PC-3 (cell line): ENCODE measurements around the gene ERBB2. TPM values are rescaled to one million over a fixed set of nuclear protein-coding genes. Genes with fewer than 3 reads are reported as not detected.

Source experiments
- ATAC-seq: fragments of 200-7000 bp; cut with Tn5 transposase; 2 replicates; pipeline ENCODE4 v1.9.1; 2020; ENCODE audit warnings: mild to moderate bottlenecking, moderate library complexity
- BruUV-seq: library from RNA; stranded (reverse); fragments of 400-500 nt; replicated peaks from 2 replicates; lab custom pipeline; 2021; lab: Mats Ljungman, UMichigan
- CTCF ChIA-PET: fragments of 300-600 bp; sonication (Branson Sonifier 250); formaldehyde crosslinking; loops from one replicate; lab custom pipeline; 2022; ENCODE audit warnings: antibody characterized with exemption; lab: Charles Lee
- POLR2A ChIA-PET: fragments of 300-600 bp; sonication (Branson Sonifier 250); formaldehyde crosslinking; loops from one replicate; lab custom pipeline; 2022; ENCODE audit warnings: antibody characterized with exemption; ENCODE audit not compliant: unreplicated experiment; lab: Charles Lee
- DNase-seq: peaks from one replicate; pipeline ENCODE4 v3.0.0-alpha.2; 2015
- H2AFZ ChIP-seq: fragments of 300-600 bp; sonication (generic); 2 replicates; pipeline ENCODE4 v1.6.0; 2016; ENCODE audit warnings: antibody characterized with exemption, low read length
- H3F3A ChIP-seq: fragments of 300-600 bp; sonication (generic); one replicate; pipeline ENCODE4 v1.6.0; 2017; ENCODE audit warnings: antibody characterized with exemption, low read length, control low read depth, mild to moderate bottlenecking; ENCODE audit not compliant: unreplicated experiment
- H3K27ac ChIP-seq: fragments of 300-600 bp; sonication (generic); 2 replicates; pipeline ENCODE4 v1.5.1; 2016; ENCODE audit warnings: mild to moderate bottlenecking, low read length
- H3K27me3 ChIP-seq: fragments of 300-600 bp; sonication (generic); 2 replicates; pipeline ENCODE4 v1.6.1; 2016; ENCODE audit warnings: low read length, mixed read lengths
- H3K36me3 ChIP-seq: fragments of 300-600 bp; sonication (generic); 2 replicates; pipeline ENCODE4 v1.6.1; 2016; ENCODE audit warnings: low read depth, mixed run types, low read length, mixed read lengths
- H3K4me1 ChIP-seq: fragments of 300-600 bp; sonication (generic); 2 replicates; pipeline ENCODE4 v1.5.1; 2016; ENCODE audit warnings: low read length; ENCODE audit not compliant: insufficient read depth
- H3K4me2 ChIP-seq: fragments of 300-600 bp; sonication (generic); 2 replicates; pipeline ENCODE4 v1.6.0; 2016; ENCODE audit warnings: low read length
- H3K4me3 ChIP-seq: fragments of 300-600 bp; sonication (generic); 2 replicates; pipeline ENCODE4 v1.5.1; 2016; ENCODE audit warnings: mild to moderate bottlenecking, low read length, mixed read lengths
- H3K79me2 ChIP-seq: fragments of 300-600 bp; sonication (generic); 2 replicates; pipeline ENCODE4 v1.6.1; 2017; ENCODE audit warnings: low read length, mixed read lengths
- H3K9ac ChIP-seq: fragments of 300-600 bp; sonication (generic); 2 replicates; pipeline ENCODE4 v1.6.0; 2016; ENCODE audit warnings: mild to moderate bottlenecking, low read length
- H3K9me2 ChIP-seq: fragments of 300-600 bp; sonication (generic); replicated peaks from 2 replicates; pipeline ENCODE4 v1.6.1; 2016; ENCODE audit warnings: mixed run types, low read length, mixed read lengths
- H3K9me3 ChIP-seq: fragments of 300-600 bp; sonication (generic); 2 replicates; pipeline ENCODE4 v1.6.1; 2016; ENCODE audit warnings: low read length, mixed read lengths
- H4K20me1 ChIP-seq: fragments of 300-600 bp; sonication (generic); 2 replicates; pipeline ENCODE4 v1.6.1; 2016; ENCODE audit warnings: low read length, mixed read lengths
- EZH2 ChIP-seq: fragments of 300-600 bp; sonication (generic); IDR thresholded peaks from one replicate; pipeline ENCODE4 v1.6.1; 2017; ENCODE audit warnings: antibody characterized with exemption, mild to moderate bottlenecking, low read length; ENCODE audit not compliant: unreplicated experiment
- EZH2phosphoT487 ChIP-seq: fragments of 300-600 bp; sonication (generic); IDR thresholded peaks from 2 replicates; pipeline ENCODE4 v1.6.1; 2018; ENCODE audit warnings: mild to moderate bottlenecking, antibody characterized with exemption, low read length, borderline replicate concordance
- intact Hi-C: fragments of 100-400 bp; cut with micrococcal nuclease; formaldehyde crosslinking; loops from 2 replicates; pipeline ENCODE4 v1.9.0; 2023
- total RNA-seq: library from RNA; depleted of rRNA; stranded (reverse); fragments of >200 nt; gene quantifications from 2 replicates; pipeline ENCODE4 v1.2.3, GENCODE V29; 2014
- TF ChIP-seq, protein P1 (sequence below): fragments of 300-600 bp; sonication (generic); conservative IDR thresholded peaks from 2 replicates; pipeline ENCODE4 v1.5.1; 2017; ENCODE audit warnings: antibody characterized with exemption, low read depth, mild to moderate bottlenecking, low read length

ERBB2 gene
- total RNA-seq, 1 experiment from 2014 or later: 36.2 TPM

DNA sequence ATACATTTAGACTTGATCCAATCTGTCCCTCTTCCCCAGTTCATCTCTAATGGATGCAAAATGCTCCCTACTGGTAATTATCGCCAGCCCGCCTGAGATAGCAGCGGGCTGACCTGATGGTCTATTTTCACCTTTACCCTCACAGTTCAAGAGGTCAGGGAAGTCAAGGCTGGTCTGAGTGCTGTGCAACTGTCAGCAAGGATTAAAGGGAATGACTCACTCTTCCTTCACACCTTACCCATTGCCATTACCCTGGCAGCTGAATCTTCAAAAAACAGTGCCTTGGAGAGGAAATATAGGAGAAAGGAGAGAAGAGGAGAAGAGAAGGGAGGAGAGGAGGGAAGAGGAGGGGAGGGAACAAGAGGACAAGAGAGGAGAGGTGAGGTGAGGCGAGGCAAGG, 74.2 kb downstream of the ERBB2 start:
- Histone ChIP-seq H3K9me2 (no peaks in the 10 kb centered on the region), H3K27ac (no peak overlapping the region), H3K79me2 (no peaks in the 10 kb centered on the region), H3K4me2 (no peak overlapping the region), H3K9ac (no peak overlapping the region), H4K20me1 (no peaks in the 10 kb centered on the region), H2AFZ (no peak overlapping the region), H3K27me3 (peaks cover 17% of the 10 kb centered on the region), H3K4me1 (peaks cover 18% of the 10 kb centered on the region), H3K9me3 (no peaks in the 10 kb centered on the region), H3K4me3 (no peak overlapping the region), H3K36me3 (no peaks in the 10 kb centered on the region), H3F3A (no peaks in the 10 kb centered on the region)
- no TSS peak for BruUV-seq
- ChIA-PET CTCF (no interaction called here), POLR2A (no interaction called here)
- TF ChIP-seq EZH2phosphoT487: no peak
- TF ChIP-seq EZH2: no peak
- TF ChIP-seq, protein P1, sequence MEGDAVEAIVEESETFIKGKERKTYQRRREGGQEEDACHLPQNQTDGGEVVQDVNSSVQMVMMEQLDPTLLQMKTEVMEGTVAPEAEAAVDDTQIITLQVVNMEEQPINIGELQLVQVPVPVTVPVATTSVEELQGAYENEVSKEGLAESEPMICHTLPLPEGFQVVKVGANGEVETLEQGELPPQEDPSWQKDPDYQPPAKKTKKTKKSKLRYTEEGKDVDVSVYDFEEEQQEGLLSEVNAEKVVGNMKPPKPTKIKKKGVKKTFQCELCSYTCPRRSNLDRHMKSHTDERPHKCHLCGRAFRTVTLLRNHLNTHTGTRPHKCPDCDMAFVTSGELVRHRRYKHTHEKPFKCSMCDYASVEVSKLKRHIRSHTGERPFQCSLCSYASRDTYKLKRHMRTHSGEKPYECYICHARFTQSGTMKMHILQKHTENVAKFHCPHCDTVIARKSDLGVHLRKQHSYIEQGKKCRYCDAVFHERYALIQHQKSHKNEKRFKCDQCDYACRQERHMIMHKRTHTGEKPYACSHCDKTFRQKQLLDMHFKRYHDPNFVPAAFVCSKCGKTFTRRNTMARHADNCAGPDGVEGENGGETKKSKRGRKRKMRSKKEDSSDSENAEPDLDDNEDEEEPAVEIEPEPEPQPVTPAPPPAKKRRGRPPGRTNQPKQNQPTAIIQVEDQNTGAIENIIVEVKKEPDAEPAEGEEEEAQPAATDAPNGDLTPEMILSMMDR: no peak
- intact Hi-C loops: no loop called here
- no peak for DNase-seq
- no peak for ATAC-seq

DNA sequence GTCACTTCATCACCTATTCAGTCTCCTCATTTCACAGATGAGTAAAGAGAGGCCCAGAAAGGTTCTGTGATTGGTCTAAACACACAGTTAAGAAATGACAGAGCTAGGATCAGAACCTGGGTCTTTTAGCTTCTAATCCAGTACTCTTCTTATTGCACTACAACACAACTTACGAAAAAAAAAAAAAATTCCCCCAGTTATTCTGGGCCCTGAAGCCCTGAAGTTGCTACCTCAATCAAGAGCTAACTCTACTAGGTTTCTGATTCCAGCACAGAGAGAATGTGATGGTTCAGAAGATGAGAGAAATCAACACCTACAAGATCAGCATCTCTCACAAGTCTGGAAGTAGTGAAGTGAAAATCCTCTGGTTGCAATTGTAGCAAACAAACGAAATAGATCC, 75.2 kb downstream of the ERBB2 start:
- H3K79me2 ChIP-seq: no peaks in the 10 kb centered on the region
- no TSS peak for BruUV-seq
- H3K9ac ChIP-seq: no peak overlapping the region
- no peaks in the 10 kb centered on the region for H3K36me3 ChIP-seq
- ATAC-seq: no peak
- POLR2A ChIA-PET: interaction anchor here (0.6 kb wide), 1 partner anchor 169 kb away, joined by 13 read pairs; no protein-coding TSS in a partner anchor
- H3K4me2 ChIP-seq: no peak overlapping the region
- H3K4me1 ChIP-seq: peaks cover 11% of the 10 kb centered on the region
- DNase-seq: no peak
- no peaks in the 10 kb centered on the region for H3K9me2 ChIP-seq
- H3K9me3 ChIP-seq: no peaks in the 10 kb centered on the region
- no peak overlapping the region for H3K4me3 ChIP-seq
- H2AFZ ChIP-seq: no peak overlapping the region
- H3F3A ChIP-seq: no peaks in the 10 kb centered on the region
- CTCF ChIA-PET: no interaction called here
- no peaks in the 10 kb centered on the region for H4K20me1 ChIP-seq
- peaks cover 17% of the 10 kb centered on the region for H3K27me3 ChIP-seq
- no peak overlapping the region for H3K27ac ChIP-seq
- TF ChIP-seq EZH2phosphoT487: no peak
- no peak for TF ChIP-seq EZH2
- TF ChIP-seq, protein P1: no peak
- intact Hi-C loops: no loop called here

DNA sequence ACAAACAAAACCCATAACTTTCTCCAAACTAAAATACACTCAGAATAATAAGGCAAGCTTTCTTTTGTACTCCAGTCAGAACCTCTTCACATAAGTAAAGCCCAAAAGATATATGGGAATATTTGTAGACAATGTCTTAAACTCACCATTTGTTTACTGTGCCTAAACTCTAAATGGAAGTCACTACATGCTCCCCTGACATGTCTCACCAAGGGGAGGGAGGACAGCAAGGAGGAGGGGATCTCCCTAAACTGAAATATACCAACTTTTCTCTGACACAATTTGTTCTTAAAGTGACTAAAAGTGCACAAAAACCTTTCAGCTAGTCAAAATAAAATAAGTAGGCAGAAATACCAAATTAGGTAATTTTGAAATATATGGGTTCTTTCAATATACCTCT, 76.4 kb downstream of the ERBB2 start:
- Histone ChIP-seq H4K20me1 (no peaks in the 10 kb centered on the region), H3K27me3 (peaks cover 17% of the 10 kb centered on the region), H3K9me2 (no peaks in the 10 kb centered on the region), H3K4me3 (no peak overlapping the region), H2AFZ (no peak overlapping the region), H3K9me3 (no peaks in the 10 kb centered on the region), H3K4me2 (no peak overlapping the region), H3K9ac (no peak overlapping the region), H3K36me3 (no peaks in the 10 kb centered on the region), H3F3A (no peaks in the 10 kb centered on the region), H3K79me2 (no peaks in the 10 kb centered on the region), H3K4me1 (no peaks in the 10 kb centered on the region), H3K27ac (no peak overlapping the region)
- no peak for ATAC-seq
- TF ChIP-seq, protein P1: no peak
- TF ChIP-seq EZH2 (no peak), EZH2phosphoT487 (no peak)
- ChIA-PET POLR2A (no interaction called here), CTCF (interaction anchor here (0.6 kb wide), 1 partner anchor 12 kb away, joined by 4 read pairs; no protein-coding TSS in a partner anchor)
- no peak for DNase-seq
- no TSS peak for BruUV-seq
- intact Hi-C loops: no loop called here
